Measurements from ENCODE around the gene ALMS1. TPM values are rescaled to one million over a fixed set of nuclear protein-coding genes. Genes with fewer than 3 reads are reported as not detected.

Gene ALMS1
- total and polyA plus RNA-seq, 9 of the 15 experiments (the other 6 are each of a cell fraction or from before 2014, with no cell fraction given), result 1.4 to 26.3 (median 13.6) TPM

GRCh38 chr2:73488079-73488478, 102.4 kb downstream of the ALMS1 start (continued):
- TF ChIP-seq, protein P1, sequence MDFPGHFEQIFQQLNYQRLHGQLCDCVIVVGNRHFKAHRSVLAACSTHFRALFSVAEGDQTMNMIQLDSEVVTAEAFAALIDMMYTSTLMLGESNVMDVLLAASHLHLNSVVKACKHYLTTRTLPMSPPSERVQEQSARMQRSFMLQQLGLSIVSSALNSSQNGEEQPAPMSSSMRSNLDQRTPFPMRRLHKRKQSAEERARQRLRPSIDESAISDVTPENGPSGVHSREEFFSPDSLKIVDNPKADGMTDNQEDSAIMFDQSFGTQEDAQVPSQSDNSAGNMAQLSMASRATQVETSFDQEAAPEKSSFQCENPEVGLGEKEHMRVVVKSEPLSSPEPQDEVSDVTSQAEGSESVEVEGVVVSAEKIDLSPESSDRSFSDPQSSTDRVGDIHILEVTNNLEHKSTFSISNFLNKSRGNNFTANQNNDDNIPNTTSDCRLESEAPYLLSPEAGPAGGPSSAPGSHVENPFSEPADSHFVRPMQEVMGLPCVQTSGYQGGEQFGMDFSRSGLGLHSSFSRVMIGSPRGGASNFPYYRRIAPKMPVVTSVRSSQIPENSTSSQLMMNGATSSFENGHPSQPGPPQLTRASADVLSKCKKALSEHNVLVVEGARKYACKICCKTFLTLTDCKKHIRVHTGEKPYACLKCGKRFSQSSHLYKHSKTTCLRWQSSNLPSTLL (IDR thresholded peaks at IDR 0.05), result no peak
- TF ChIP-seq ARID3B (CRISPR knock-in tag; IDR thresholded peaks at IDR 0.05; ENCODE audit: borderline replicate concordance), result no peak

GRCh38 chr2:73489053-73489452, 103.4 kb downstream of the ALMS1 start:
- CTCF ChIA-PET (ENCODE audit: low intra/inter-chr PET ratio), result no interaction called here
- Histone ChIP-seq H3K27ac (ENCODE audit: extremely low read depth, low read depth, low read length) (no peak overlapping the region), H3K27me3 (ENCODE audit: control insufficient read depth in 2 of 2, insufficient read depth in 2 of 2, low read length in 2 of 2) (no peaks in the 10 kb centered on the region), H3K9ac (ENCODE audit: insufficient read depth in 1 of 2, low read depth in 2 of 2, low read length in 2 of 2) (no peak overlapping the region), H4K20me1 (replicated peaks; ENCODE audit: control insufficient read depth, insufficient read depth, low read length) (no peaks in the 10 kb centered on the region), H3K36me3 (ENCODE audit: control insufficient read depth, insufficient read depth, low read length) (peaks cover 5% of the 10 kb centered on the region; the same call in 1 of the 3 replicates), H2AFZ (ENCODE audit: low read depth, low read length) (no peak overlapping the region), H3K4me3 (no peak overlapping the region), H3K4me1 (replicated peaks in 1 of 2; ENCODE audit: control insufficient read depth in 2 of 2, insufficient read depth in 2 of 2, low read length in 2 of 2) (no peaks in the 10 kb centered on the region), H3K79me2 (ENCODE audit: control insufficient read depth, insufficient read depth, low read length) (no peaks in the 10 kb centered on the region), H3K9me3 (replicated peaks; ENCODE audit: control insufficient read depth, insufficient read depth, low read depth, low read length) (no peaks in the 10 kb centered on the region), H3K4me2 (ENCODE audit: insufficient read depth, low read length) (no peak overlapping the region), H3K9me1 (ENCODE audit: control insufficient read depth, insufficient read depth, low read length) (no peaks in the 10 kb centered on the region)
- POLR2A ChIA-PET, result no interaction called here
- ATAC-seq (no peak), DNase-seq (ENCODE audit: extremely low read depth in 1 of 4, low spot score in 3 of 4) (no peak), FAIRE-seq (no peak)
- intact Hi-C loops (cut with micrococcal nuclease), result no loop called here
- in situ Hi-C loops (cut with MboI), result no loop called here
- TF ChIP-seq ETS2 (tag; IDR thresholded peaks at IDR 0.05; ENCODE audit: borderline replicate concordance, poor library complexity, severe bottlenecking), result no peak
- no peak for TF ChIP-seq SMARCA5 (IDR thresholded peaks at IDR 0.05)
- no peak for TF ChIP-seq TCFL5 (CRISPR knock-in tag; conservative IDR thresholded peaks at IDR 0.05)
- no peak for TF ChIP-seq ZNF239 (CRISPR knock-in tag; IDR thresholded peaks at IDR 0.05)
- no peak for TF ChIP-seq TGIF2 (CRISPR knock-in tag; IDR thresholded peaks at IDR 0.05)
- no peak for TF ChIP-seq ZNF444 (CRISPR knock-in tag; IDR thresholded peaks at IDR 0.05)
- no peak for TF ChIP-seq ZNF778 (CRISPR knock-in tag; IDR thresholded peaks at IDR 0.05)
- no peak for TF ChIP-seq BMI1 (IDR thresholded peaks at IDR 0.05; ENCODE audit: low read length)
- TF ChIP-seq ZNF282 (CRISPR knock-in tag; IDR thresholded peaks at IDR 0.05), result no peak
- no peak for TF ChIP-seq MEF2D (tag; conservative IDR thresholded peaks at IDR 0.05; ENCODE audit: low read depth)
- no peak for TF ChIP-seq L3MBTL2 (IDR thresholded peaks at IDR 0.05)
- TF ChIP-seq STAT5B (CRISPR knock-in tag; IDR thresholded peaks at IDR 0.05), result no peak
- no peak for TF ChIP-seq HDAC1 (IDR thresholded peaks at IDR 0.05)
- no peak for TF ChIP-seq DPF2 (IDR thresholded peaks at IDR 0.05)
- no peak for TF ChIP-seq SIN3B (IDR thresholded peaks at IDR 0.05; ENCODE audit: low read depth)
- BruUV-seq (replicated peaks), result no TSS peak

Data from K562 (cell line).